ENCODE results near the gene ARCN1. TPM values are rescaled to one million over a fixed set of nuclear protein-coding genes. Genes with fewer than 3 reads are reported as not detected.
A peak's percentile ranks its signal among the peaks of the same experiment; 100 is the strongest.

Gene ARCN1
- total RNA-seq, 1 donor from 2014 or later, result 99.4 TPM

- H3K9me3 ChIP-seq (replicated peaks), result no peaks in the 10 kb centered on the region
- intact Hi-C loops (cut with micrococcal nuclease), result no loop called here
- peak overlapping the region; percentile 64 for H3K27ac ChIP-seq (replicated peaks)
- DNase-seq, result no peak
- no peak for TF ChIP-seq CTCF (IDR thresholded peaks at IDR 0.05; ENCODE audit: borderline replicate concordance)
- H3K4me1 ChIP-seq, result peaks cover 88% of the 10 kb centered on the region
- no peak overlapping the region for H3K4me3 ChIP-seq
- H3K27me3 ChIP-seq (ENCODE audit: low read depth), result no peaks in the 10 kb centered on the region
- peaks cover 99% of the 10 kb centered on the region for H3K36me3 ChIP-seq
Measured at GRCh38 chr11:118641397-118642019, 69.3 kb downstream of the ARCN1 start.

- H3K4me3 ChIP-seq, result no peak overlapping the region
- no peaks in the 10 kb centered on the region for H3K9me3 ChIP-seq (replicated peaks)
- peaks cover 74% of the 10 kb centered on the region for H3K4me1 ChIP-seq
- peak overlapping the region; percentile 61 for H3K27ac ChIP-seq (replicated peaks)
- TF ChIP-seq CTCF (IDR thresholded peaks at IDR 0.05; ENCODE audit: borderline replicate concordance), result no peak
- no peaks in the 10 kb centered on the region for H3K27me3 ChIP-seq (ENCODE audit: low read depth)
- peaks cover 97% of the 10 kb centered on the region for H3K36me3 ChIP-seq
- DNase-seq, result peak; percentile 56
- intact Hi-C loops (cut with micrococcal nuclease), result no loop called here
Measured at GRCh38 chr11:118643142-118643994, 71.2 kb downstream of the ARCN1 start.

GRCh38 chr11:118643995-118644345 is 71.8 kb downstream of the ARCN1 start:
- H3K36me3 ChIP-seq, result peaks cover 97% of the 10 kb centered on the region
- TF ChIP-seq CTCF (IDR thresholded peaks at IDR 0.05; ENCODE audit: borderline replicate concordance), result no peak
- H3K4me1 ChIP-seq, result peaks cover 68% of the 10 kb centered on the region
- no peak overlapping the region for H3K4me3 ChIP-seq
- H3K27me3 ChIP-seq (ENCODE audit: low read depth), result no peaks in the 10 kb centered on the region
- H3K27ac ChIP-seq (replicated peaks), result peak overlapping the region; percentile 61
- intact Hi-C loops (cut with micrococcal nuclease), result no loop called here
- H3K9me3 ChIP-seq (replicated peaks), result no peaks in the 10 kb centered on the region
- DNase-seq, result no peak

GRCh38 chr11:118644496-118644895 is 72.3 kb downstream of the ARCN1 start:
- no peak for DNase-seq
- H3K27ac ChIP-seq (replicated peaks), result no peak overlapping the region
- TF ChIP-seq CTCF (IDR thresholded peaks at IDR 0.05; ENCODE audit: borderline replicate concordance), result no peak
- H3K36me3 ChIP-seq, result peaks cover 97% of the 10 kb centered on the region
- no peaks in the 10 kb centered on the region for H3K9me3 ChIP-seq (replicated peaks)
- intact Hi-C loops (cut with micrococcal nuclease), result no loop called here
- no peaks in the 10 kb centered on the region for H3K27me3 ChIP-seq (ENCODE audit: low read depth)
- no peak overlapping the region for H3K4me3 ChIP-seq
- H3K4me1 ChIP-seq, result peaks cover 63% of the 10 kb centered on the region

GRCh38 chr11:118645066-118645715 is 73.0 kb downstream of the ARCN1 start:
- TF ChIP-seq CTCF (IDR thresholded peaks at IDR 0.05; ENCODE audit: borderline replicate concordance), result no peak
- H3K4me1 ChIP-seq, result peaks cover 56% of the 10 kb centered on the region
- intact Hi-C loops (cut with micrococcal nuclease), result no loop called here
- no peak overlapping the region for H3K4me3 ChIP-seq
- H3K27ac ChIP-seq (replicated peaks), result no peak overlapping the region
- H3K36me3 ChIP-seq, result peaks cover 97% of the 10 kb centered on the region
- no peak for DNase-seq
- H3K27me3 ChIP-seq (ENCODE audit: low read depth), result no peaks in the 10 kb centered on the region
- no peaks in the 10 kb centered on the region for H3K9me3 ChIP-seq (replicated peaks)

Data from left ventricle myocardium inferior (tissue), 1 donor.